ENCODE data around the gene GPRIN3.

Gene GPRIN3

DNA sequence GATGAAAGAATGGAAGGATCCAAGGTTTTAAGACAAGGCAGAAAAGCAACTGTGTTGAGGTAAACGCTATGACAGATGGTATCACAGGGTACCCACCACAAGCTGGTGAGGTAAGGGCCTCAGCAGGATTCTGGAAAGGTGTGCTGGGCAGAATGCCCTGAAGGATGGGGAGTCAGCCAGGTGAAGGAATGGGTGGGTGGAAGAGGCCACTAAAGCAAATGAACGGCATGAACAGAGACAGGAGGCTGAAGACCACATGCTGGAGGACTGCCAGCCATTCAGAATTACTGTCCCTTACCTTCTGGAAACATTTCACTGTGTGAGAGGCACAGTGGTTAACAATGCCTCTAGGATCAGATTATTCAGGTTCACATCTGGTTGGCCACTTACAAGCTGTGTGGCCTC lies 23.6 kb downstream of the GPRIN3 start:
- Histone ChIP-seq H3K4me3 (ENCODE audit: low read length in 2 of 2) (no peak overlapping the region), H3K27ac (ENCODE audit: low read depth in 2 of 2, low read length in 2 of 2) (peak overlapping the region; percentile 64 to 85), H3K9me3 (ENCODE audit: control insufficient read depth in 2 of 2, low read length in 2 of 2) (no peaks in the 10 kb centered on the region), H3K27me3 (ENCODE audit: control insufficient read depth in 2 of 2, insufficient read depth in 2 of 2, low read length in 2 of 2) (no peaks in the 10 kb centered on the region), H3K9ac (ENCODE audit: low read depth in 1 of 2, low read length in 2 of 2) (no peak overlapping the region), H3K4me1 (ENCODE audit: control insufficient read depth in 2 of 2, insufficient read depth in 2 of 2, low read length in 2 of 2) (peaks cover 21% of the 10 kb centered on the region in 2 donors), H3K36me3 (ENCODE audit: control insufficient read depth in 2 of 2, insufficient read depth in 2 of 2, low read length in 2 of 2) (no peaks in the 10 kb centered on the region)

DNA sequence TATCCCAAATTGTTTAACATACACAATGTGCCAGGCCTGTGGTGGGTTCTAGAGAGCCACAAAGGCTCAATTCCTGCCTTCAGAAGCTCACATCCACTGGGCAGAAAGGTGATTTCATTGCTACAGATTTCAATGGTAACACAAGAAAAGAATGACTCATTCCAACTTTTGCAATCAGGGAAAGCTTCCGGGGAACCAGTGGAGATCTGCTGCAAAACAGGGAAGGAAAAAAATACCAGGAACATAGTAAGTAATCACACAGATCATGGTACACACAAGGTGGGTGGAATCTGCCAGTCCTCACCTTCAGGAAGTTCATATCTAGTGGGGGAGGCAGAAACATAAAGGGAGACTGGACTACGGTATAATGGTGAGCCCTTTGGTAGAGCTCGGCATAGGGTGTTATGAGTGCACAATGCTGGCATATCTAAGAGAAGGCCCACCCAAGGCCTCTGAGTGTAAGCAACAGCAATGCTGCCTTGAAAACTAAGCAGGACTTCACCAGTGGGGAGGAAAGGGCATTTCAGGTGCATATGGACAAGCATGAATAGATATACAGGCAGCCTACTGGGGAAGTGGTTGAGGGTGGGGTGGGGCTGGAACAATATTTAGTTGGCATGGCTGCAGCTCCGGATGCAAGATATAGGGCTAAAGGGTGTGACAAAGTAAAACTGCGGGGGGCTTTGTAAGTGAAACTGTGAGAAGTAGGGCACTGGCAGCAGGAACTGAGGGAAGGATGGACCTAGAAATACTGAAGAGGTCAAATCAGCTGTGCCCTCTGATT lies 24.2 kb downstream of the GPRIN3 start:
- H3K27me3 ChIP-seq (ENCODE audit: control insufficient read depth in 2 of 2, insufficient read depth in 2 of 2, low read length in 2 of 2): no peaks in the 10 kb centered on the region
- no peaks in the 10 kb centered on the region for H3K9me3 ChIP-seq (ENCODE audit: control insufficient read depth in 2 of 2, low read length in 2 of 2)
- peak overlapping the region; percentile 64 to 85 for H3K27ac ChIP-seq (ENCODE audit: low read depth in 2 of 2, low read length in 2 of 2)
- H3K36me3 ChIP-seq (ENCODE audit: control insufficient read depth in 2 of 2, insufficient read depth in 2 of 2, low read length in 2 of 2): no peaks in the 10 kb centered on the region
- H3K4me3 ChIP-seq (ENCODE audit: low read length in 2 of 2): peak overlapping the region in 1 of 2 donors; percentile 17
- no peak overlapping the region for H3K9ac ChIP-seq (ENCODE audit: low read depth in 1 of 2, low read length in 2 of 2)
- H3K4me1 ChIP-seq (ENCODE audit: control insufficient read depth in 2 of 2, insufficient read depth in 2 of 2, low read length in 2 of 2): peaks cover 21% of the 10 kb centered on the region in 2 donors

GRCh38 chr4:89279385-89279784 lies 28.2 kb downstream of the GPRIN3 start:
- H3K4me3 ChIP-seq (ENCODE audit: low read length in 2 of 2): no peak overlapping the region
- no peaks in the 10 kb centered on the region for H3K27me3 ChIP-seq (ENCODE audit: control insufficient read depth in 2 of 2, insufficient read depth in 2 of 2, low read length in 2 of 2)
- H3K9me3 ChIP-seq (ENCODE audit: control insufficient read depth in 2 of 2, low read length in 2 of 2): no peaks in the 10 kb centered on the region
- peaks cover 0 to 6% of the 10 kb centered on the region in 2 donors for H3K36me3 ChIP-seq (ENCODE audit: control insufficient read depth in 2 of 2, insufficient read depth in 2 of 2, low read length in 2 of 2)
- no peak overlapping the region for H3K9ac ChIP-seq (ENCODE audit: low read depth in 1 of 2, low read length in 2 of 2)
- H3K27ac ChIP-seq (ENCODE audit: low read depth in 2 of 2, low read length in 2 of 2): no peak overlapping the region
- peaks cover 15 to 16% of the 10 kb centered on the region in 2 donors for H3K4me1 ChIP-seq (ENCODE audit: control insufficient read depth in 2 of 2, insufficient read depth in 2 of 2, low read length in 2 of 2)

DNA sequence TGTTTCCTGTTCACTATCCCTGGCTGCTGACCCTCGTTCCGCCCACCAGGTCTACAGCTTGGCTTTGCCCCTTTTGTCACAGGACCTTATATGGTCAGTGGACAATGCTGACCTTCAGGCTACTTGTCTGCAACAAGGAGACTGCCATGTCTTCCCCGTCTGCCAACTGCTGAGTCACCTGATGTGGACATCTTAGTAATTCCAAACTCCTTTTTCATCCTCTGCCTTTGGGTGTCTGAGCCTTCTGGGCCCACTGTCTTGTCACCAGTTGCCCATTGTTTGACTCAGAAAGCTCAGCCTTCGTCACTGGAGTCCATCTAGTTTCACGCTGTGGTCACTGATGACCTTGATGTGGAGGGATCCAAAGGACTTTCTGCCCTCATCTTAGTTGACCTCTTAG lies 30.2 kb downstream of the GPRIN3 start:
- no peaks in the 10 kb centered on the region for H3K4me1 ChIP-seq (ENCODE audit: control insufficient read depth in 2 of 2, insufficient read depth in 2 of 2, low read length in 2 of 2)

DNA sequence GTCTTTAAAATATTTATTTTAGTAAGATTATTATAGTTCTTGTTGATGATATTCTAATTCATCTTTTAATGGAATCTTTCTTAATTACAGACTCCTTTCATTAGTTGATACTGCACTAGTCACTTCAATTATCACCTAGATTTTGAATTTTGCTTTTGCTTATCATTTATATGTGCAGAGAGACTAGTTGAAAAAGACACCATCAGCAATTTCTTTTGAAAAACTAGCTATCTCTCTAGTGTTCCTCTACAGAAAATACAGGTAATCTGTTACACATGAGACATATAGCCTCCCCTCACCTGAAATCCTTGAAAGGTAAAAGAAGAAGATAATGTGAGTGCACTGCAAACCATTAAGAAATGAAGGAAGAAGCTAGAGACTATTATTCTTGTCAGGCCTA lies 31.3 kb downstream of the GPRIN3 start:
- Histone ChIP-seq H3K27me3 (ENCODE audit: control insufficient read depth in 2 of 2, insufficient read depth in 2 of 2, low read length in 2 of 2) (no peaks in the 10 kb centered on the region), H3K4me3 (ENCODE audit: low read length in 2 of 2) (no peak overlapping the region), H3K4me1 (ENCODE audit: control insufficient read depth in 2 of 2, insufficient read depth in 2 of 2, low read length in 2 of 2) (no peaks in the 10 kb centered on the region), H3K27ac (ENCODE audit: low read depth in 2 of 2, low read length in 2 of 2) (no peak overlapping the region), H3K9me3 (ENCODE audit: control insufficient read depth in 2 of 2, low read length in 2 of 2) (no peaks in the 10 kb centered on the region), H3K36me3 (ENCODE audit: control insufficient read depth in 2 of 2, insufficient read depth in 2 of 2, low read length in 2 of 2) (peaks cover 0 to 6% of the 10 kb centered on the region in 2 donors), H3K9ac (ENCODE audit: low read depth in 1 of 2, low read length in 2 of 2) (no peak overlapping the region)

More for the DNA sequence above, 30.2 kb downstream of the GPRIN3 start:
- H3K36me3 ChIP-seq (ENCODE audit: control insufficient read depth in 2 of 2, insufficient read depth in 2 of 2, low read length in 2 of 2): peaks cover 0 to 6% of the 10 kb centered on the region in 2 donors
- H3K9me3 ChIP-seq (ENCODE audit: control insufficient read depth in 2 of 2, low read length in 2 of 2): no peaks in the 10 kb centered on the region
- H3K9ac ChIP-seq (ENCODE audit: low read depth in 1 of 2, low read length in 2 of 2): no peak overlapping the region
- H3K4me3 ChIP-seq (ENCODE audit: low read length in 2 of 2): no peak overlapping the region
- H3K27me3 ChIP-seq (ENCODE audit: control insufficient read depth in 2 of 2, insufficient read depth in 2 of 2, low read length in 2 of 2): no peaks in the 10 kb centered on the region
- no peak overlapping the region for H3K27ac ChIP-seq (ENCODE audit: low read depth in 2 of 2, low read length in 2 of 2)

- Histone ChIP-seq H3K9ac (ENCODE audit: low read depth in 1 of 2, low read length in 2 of 2) (no peak overlapping the region), H3K36me3 (ENCODE audit: control insufficient read depth in 2 of 2, insufficient read depth in 2 of 2, low read length in 2 of 2) (peaks cover 0 to 6% of the 10 kb centered on the region in 2 donors), H3K4me1 (ENCODE audit: control insufficient read depth in 2 of 2, insufficient read depth in 2 of 2, low read length in 2 of 2) (no peaks in the 10 kb centered on the region), H3K4me3 (ENCODE audit: low read length in 2 of 2) (no peak overlapping the region), H3K9me3 (ENCODE audit: control insufficient read depth in 2 of 2, low read length in 2 of 2) (no peaks in the 10 kb centered on the region), H3K27ac (ENCODE audit: low read depth in 2 of 2, low read length in 2 of 2) (no peak overlapping the region), H3K27me3 (ENCODE audit: control insufficient read depth in 2 of 2, insufficient read depth in 2 of 2, low read length in 2 of 2) (no peaks in the 10 kb centered on the region)
These were observed 32.0 kb downstream of the GPRIN3 start for GRCh38 chr4:89275587-89275986.

GRCh38 chr4:89273741-89274141 lies 33.9 kb downstream of the GPRIN3 start:
- Histone ChIP-seq H3K9me3 (ENCODE audit: control insufficient read depth in 2 of 2, low read length in 2 of 2) (no peaks in the 10 kb centered on the region), H3K9ac (ENCODE audit: low read depth in 1 of 2, low read length in 2 of 2) (no peak overlapping the region), H3K4me1 (ENCODE audit: control insufficient read depth in 2 of 2, insufficient read depth in 2 of 2, low read length in 2 of 2) (no peaks in the 10 kb centered on the region), H3K36me3 (ENCODE audit: control insufficient read depth in 2 of 2, insufficient read depth in 2 of 2, low read length in 2 of 2) (peaks cover 0 to 6% of the 10 kb centered on the region in 2 donors), H3K4me3 (ENCODE audit: low read length in 2 of 2) (no peak overlapping the region), H3K27me3 (ENCODE audit: control insufficient read depth in 2 of 2, insufficient read depth in 2 of 2, low read length in 2 of 2) (no peaks in the 10 kb centered on the region), H3K27ac (ENCODE audit: low read depth in 2 of 2, low read length in 2 of 2) (no peak overlapping the region)

DNA sequence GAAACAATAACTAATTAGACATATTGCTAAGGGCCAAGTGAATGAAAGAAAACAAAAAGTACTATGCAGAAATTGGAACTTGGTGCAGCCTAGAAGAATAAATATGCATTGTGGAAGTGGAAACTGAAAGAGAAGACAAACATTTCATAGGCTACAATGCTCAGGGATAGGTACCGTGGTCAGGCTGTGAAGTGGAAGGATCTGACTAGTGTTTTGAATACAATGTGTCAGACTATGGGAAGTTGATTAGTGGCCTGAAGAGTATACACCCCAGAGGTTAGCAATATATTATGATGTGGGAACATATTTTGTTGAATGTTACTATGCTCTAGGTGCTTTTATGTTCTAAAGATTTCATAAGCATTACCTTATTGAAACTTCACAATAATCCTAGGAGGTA lies 36.8 kb downstream of the GPRIN3 start:
- Histone ChIP-seq H3K27me3 (ENCODE audit: control insufficient read depth in 2 of 2, insufficient read depth in 2 of 2, low read length in 2 of 2) (no peaks in the 10 kb centered on the region), H3K36me3 (ENCODE audit: control insufficient read depth in 2 of 2, insufficient read depth in 2 of 2, low read length in 2 of 2) (no peaks in the 10 kb centered on the region), H3K4me1 (ENCODE audit: control insufficient read depth in 2 of 2, insufficient read depth in 2 of 2, low read length in 2 of 2) (no peaks in the 10 kb centered on the region), H3K9me3 (ENCODE audit: control insufficient read depth in 2 of 2, low read length in 2 of 2) (no peaks in the 10 kb centered on the region), H3K4me3 (ENCODE audit: low read length in 2 of 2) (no peak overlapping the region), H3K9ac (ENCODE audit: low read depth in 1 of 2, low read length in 2 of 2) (no peak overlapping the region), H3K27ac (ENCODE audit: low read depth in 2 of 2, low read length in 2 of 2) (no peak overlapping the region)

DNA sequence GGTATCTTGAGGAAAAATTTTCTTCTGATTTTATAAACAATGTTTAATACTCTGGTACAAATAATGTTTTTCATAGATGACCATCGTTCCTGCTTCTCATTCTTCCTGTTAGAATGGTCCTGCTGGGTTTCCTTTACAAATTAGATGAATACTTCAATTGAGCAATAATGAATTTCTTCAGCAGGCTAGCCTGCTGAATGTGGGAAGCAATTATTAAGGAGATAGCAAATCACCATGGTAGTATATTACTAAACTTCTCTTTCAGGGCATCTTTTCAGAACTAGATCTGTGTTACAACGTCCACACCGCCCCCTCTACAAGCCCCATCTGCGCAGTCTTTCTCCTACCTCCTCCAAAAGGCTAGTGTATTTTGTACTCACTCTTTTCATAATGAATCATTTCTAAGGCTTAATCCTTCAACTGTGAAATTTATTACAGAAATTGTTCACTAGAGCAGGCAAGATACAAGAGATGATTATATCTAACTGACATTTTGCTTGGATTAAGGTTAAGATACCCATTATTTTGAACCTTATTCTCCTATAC lies 38.4 kb downstream of the GPRIN3 start:
- no peaks in the 10 kb centered on the region for H3K27me3 ChIP-seq (ENCODE audit: control insufficient read depth in 2 of 2, insufficient read depth in 2 of 2, low read length in 2 of 2)
- no peaks in the 10 kb centered on the region for H3K36me3 ChIP-seq (ENCODE audit: control insufficient read depth in 2 of 2, insufficient read depth in 2 of 2, low read length in 2 of 2)
- no peak overlapping the region for H3K4me3 ChIP-seq (ENCODE audit: low read length in 2 of 2)
- no peaks in the 10 kb centered on the region for H3K9me3 ChIP-seq (ENCODE audit: control insufficient read depth in 2 of 2, low read length in 2 of 2)
- H3K9ac ChIP-seq (ENCODE audit: low read depth in 1 of 2, low read length in 2 of 2): no peak overlapping the region
- H3K4me1 ChIP-seq (ENCODE audit: control insufficient read depth in 2 of 2, insufficient read depth in 2 of 2, low read length in 2 of 2): no peaks in the 10 kb centered on the region
- H3K27ac ChIP-seq (ENCODE audit: low read depth in 2 of 2, low read length in 2 of 2): no peak overlapping the region

GRCh38 chr4:89268679-89269078 lies 38.9 kb downstream of the GPRIN3 start:
- no peak overlapping the region for H3K9ac ChIP-seq (ENCODE audit: low read depth in 1 of 2, low read length in 2 of 2)
- no peak overlapping the region for H3K27ac ChIP-seq (ENCODE audit: low read depth in 2 of 2, low read length in 2 of 2)

More at GRCh38 chr4:89268679-89269078, 38.9 kb downstream of the GPRIN3 start:
- H3K9me3 ChIP-seq (ENCODE audit: control insufficient read depth in 2 of 2, low read length in 2 of 2): no peaks in the 10 kb centered on the region
- H3K27me3 ChIP-seq (ENCODE audit: control insufficient read depth in 2 of 2, insufficient read depth in 2 of 2, low read length in 2 of 2): no peaks in the 10 kb centered on the region
- no peak overlapping the region for H3K4me3 ChIP-seq (ENCODE audit: low read length in 2 of 2)
- no peaks in the 10 kb centered on the region for H3K4me1 ChIP-seq (ENCODE audit: control insufficient read depth in 2 of 2, insufficient read depth in 2 of 2, low read length in 2 of 2)
- no peaks in the 10 kb centered on the region for H3K36me3 ChIP-seq (ENCODE audit: control insufficient read depth in 2 of 2, insufficient read depth in 2 of 2, low read length in 2 of 2)

Data from mucosa of rectum (tissue), 2 donors.